ENCODE results near the gene MPZL2. TPM values are rescaled to one million over a fixed set of nuclear protein-coding genes. Genes with fewer than 3 reads are reported as not detected.

Gene MPZL2
- total RNA-seq, 1 donor from 2014 or later: 2.3 TPM

GRCh38 chr11:118219244-118219643, 44.9 kb downstream of the MPZL2 start:
- Mint-ChIP-seq H3K27ac (no peak overlapping the region), H3K27me3 (ENCODE audit: insufficient read depth, low read depth) (peaks cover 2% of the 10 kb centered on the region), H3K36me3 (no peaks in the 10 kb centered on the region), H3K9me3 (no peaks in the 10 kb centered on the region), H3K4me3 (no peak overlapping the region), H3K4me1 (no peaks in the 10 kb centered on the region)
- Histone ChIP-seq H3K27me3 (no peaks in the 10 kb centered on the region), H3K36me3 (no peaks in the 10 kb centered on the region), H3K4me2 (no peak overlapping the region), H4K20me1 (ENCODE audit: low read depth) (no peaks in the 10 kb centered on the region), H3K4me1 (peaks cover 2% of the 10 kb centered on the region), H3K79me2 (ENCODE audit: low read depth) (no peaks in the 10 kb centered on the region), H3K9ac (no peak overlapping the region), H3F3A (ENCODE audit: low read depth) (no peaks in the 10 kb centered on the region), H3K4me3 (no peak overlapping the region), H2AFZ (replicated peaks) (no peak overlapping the region), H3K9me3 (ENCODE audit: low read depth) (no peaks in the 10 kb centered on the region), H3K27ac (no peak overlapping the region)
- DNase-seq (ENCODE audit: low spot score): no peak
- no peak for TF ChIP-seq EZH2 (IDR thresholded peaks at IDR 0.05)
- no peak for TF ChIP-seq EZH2phosphoT487 (IDR thresholded peaks at IDR 0.05)
- TF ChIP-seq CTCF (IDR thresholded peaks at IDR 0.05): no peak

GRCh38 chr11:118217575-118217974, 46.5 kb downstream of the MPZL2 start:
- H3K9me3 Mint-ChIP-seq: no peaks in the 10 kb centered on the region
- Histone ChIP-seq H3K9me3 (ENCODE audit: low read depth) (no peaks in the 10 kb centered on the region), H3K27ac (no peak overlapping the region), H3K79me2 (ENCODE audit: low read depth) (no peaks in the 10 kb centered on the region), H3K4me2 (no peak overlapping the region), H3K4me3 (no peak overlapping the region), H3K27me3 (no peaks in the 10 kb centered on the region), H3K4me1 (peaks cover 17% of the 10 kb centered on the region), H4K20me1 (ENCODE audit: low read depth) (no peaks in the 10 kb centered on the region), H2AFZ (replicated peaks) (no peak overlapping the region), H3K36me3 (no peaks in the 10 kb centered on the region), H3K9ac (no peak overlapping the region), H3F3A (ENCODE audit: low read depth) (peaks cover 12% of the 10 kb centered on the region)
- peaks cover 8% of the 10 kb centered on the region for H3K4me1 Mint-ChIP-seq
- DNase-seq (ENCODE audit: low spot score): no peak
- no peaks in the 10 kb centered on the region for H3K36me3 Mint-ChIP-seq
- TF ChIP-seq EZH2phosphoT487 (IDR thresholded peaks at IDR 0.05) (no peak), CTCF (IDR thresholded peaks at IDR 0.05) (no peak), EZH2 (IDR thresholded peaks at IDR 0.05) (no peak)
- peaks cover 2% of the 10 kb centered on the region for H3K27me3 Mint-ChIP-seq (ENCODE audit: insufficient read depth, low read depth)
- H3K27ac Mint-ChIP-seq: no peak overlapping the region
- no peak overlapping the region for H3K4me3 Mint-ChIP-seq

- Histone ChIP-seq H3K4me3 (no peak overlapping the region), H3K4me1 (peaks cover 24% of the 10 kb centered on the region), H3K36me3 (no peaks in the 10 kb centered on the region), H3K4me2 (no peak overlapping the region), H3F3A (ENCODE audit: low read depth) (peaks cover 19% of the 10 kb centered on the region), H4K20me1 (ENCODE audit: low read depth) (no peaks in the 10 kb centered on the region), H3K9ac (no peak overlapping the region), H3K27ac (no peak overlapping the region), H3K27me3 (no peaks in the 10 kb centered on the region), H3K9me3 (ENCODE audit: low read depth) (no peaks in the 10 kb centered on the region), H2AFZ (replicated peaks) (peak overlapping the region; percentile 22), H3K79me2 (ENCODE audit: low read depth) (no peaks in the 10 kb centered on the region)
- H3K9me3 Mint-ChIP-seq: no peaks in the 10 kb centered on the region
- DNase-seq (ENCODE audit: low spot score): no peak
- no peaks in the 10 kb centered on the region for H3K27me3 Mint-ChIP-seq (ENCODE audit: insufficient read depth, low read depth)
- TF ChIP-seq CTCF (IDR thresholded peaks at IDR 0.05) (no peak), EZH2phosphoT487 (IDR thresholded peaks at IDR 0.05) (no peak)
- no peaks in the 10 kb centered on the region for H3K36me3 Mint-ChIP-seq
- H3K27ac Mint-ChIP-seq: no peak overlapping the region
- peaks cover 15% of the 10 kb centered on the region for H3K4me1 Mint-ChIP-seq
- no peak overlapping the region for H3K4me3 Mint-ChIP-seq
These were observed 47.2 kb downstream of the MPZL2 start for GRCh38 chr11:118216621-118217481.

All from neural progenitor cell (in vitro differentiated cells).